ENCODE data around the gene PRSS8.
A peak's percentile ranks its signal among the peaks of the same experiment; 100 is the strongest.

PRSS8 gene

DNA sequence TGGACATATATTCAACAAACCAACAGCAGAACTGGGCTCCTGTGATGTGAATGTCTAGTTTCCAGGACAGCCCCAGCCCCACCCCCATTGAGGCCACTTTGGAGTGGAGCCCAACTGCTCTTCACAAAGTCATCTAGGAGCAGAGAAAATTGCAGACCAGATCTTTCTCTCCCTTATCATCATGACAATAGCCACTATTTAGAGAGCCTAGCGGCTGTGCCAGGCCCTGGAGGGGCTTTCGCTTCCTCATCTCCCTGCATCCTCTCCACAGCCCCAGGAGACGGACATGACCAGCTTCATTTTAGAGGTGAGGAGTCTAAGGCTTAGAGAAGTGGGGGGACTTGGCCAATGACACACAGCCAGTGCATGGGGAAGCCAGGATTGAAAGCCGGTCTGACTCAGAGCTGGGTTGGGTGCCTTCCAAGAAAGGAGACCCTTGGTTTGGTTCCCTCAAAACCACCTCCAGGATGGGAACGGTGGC is 1.4 kb downstream of the PRSS8 start:
- Histone ChIP-seq H3K4me1 (peaks cover 37% of the 10 kb centered on the region), H3K36me3 (peaks cover 11% of the 10 kb centered on the region), H3K27me3 (no peaks in the 10 kb centered on the region), H3K4me3 (ENCODE audit: low read depth, low read length) (peak overlapping the region; percentile 46), H3K9me3 (no peaks in the 10 kb centered on the region)
- DNase-seq, result peak; percentile 84
- TF ChIP-seq, protein P1, sequence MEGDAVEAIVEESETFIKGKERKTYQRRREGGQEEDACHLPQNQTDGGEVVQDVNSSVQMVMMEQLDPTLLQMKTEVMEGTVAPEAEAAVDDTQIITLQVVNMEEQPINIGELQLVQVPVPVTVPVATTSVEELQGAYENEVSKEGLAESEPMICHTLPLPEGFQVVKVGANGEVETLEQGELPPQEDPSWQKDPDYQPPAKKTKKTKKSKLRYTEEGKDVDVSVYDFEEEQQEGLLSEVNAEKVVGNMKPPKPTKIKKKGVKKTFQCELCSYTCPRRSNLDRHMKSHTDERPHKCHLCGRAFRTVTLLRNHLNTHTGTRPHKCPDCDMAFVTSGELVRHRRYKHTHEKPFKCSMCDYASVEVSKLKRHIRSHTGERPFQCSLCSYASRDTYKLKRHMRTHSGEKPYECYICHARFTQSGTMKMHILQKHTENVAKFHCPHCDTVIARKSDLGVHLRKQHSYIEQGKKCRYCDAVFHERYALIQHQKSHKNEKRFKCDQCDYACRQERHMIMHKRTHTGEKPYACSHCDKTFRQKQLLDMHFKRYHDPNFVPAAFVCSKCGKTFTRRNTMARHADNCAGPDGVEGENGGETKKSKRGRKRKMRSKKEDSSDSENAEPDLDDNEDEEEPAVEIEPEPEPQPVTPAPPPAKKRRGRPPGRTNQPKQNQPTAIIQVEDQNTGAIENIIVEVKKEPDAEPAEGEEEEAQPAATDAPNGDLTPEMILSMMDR (IDR thresholded peaks at IDR 0.05; ENCODE audit: low read depth, low read length), result no peak

DNA sequence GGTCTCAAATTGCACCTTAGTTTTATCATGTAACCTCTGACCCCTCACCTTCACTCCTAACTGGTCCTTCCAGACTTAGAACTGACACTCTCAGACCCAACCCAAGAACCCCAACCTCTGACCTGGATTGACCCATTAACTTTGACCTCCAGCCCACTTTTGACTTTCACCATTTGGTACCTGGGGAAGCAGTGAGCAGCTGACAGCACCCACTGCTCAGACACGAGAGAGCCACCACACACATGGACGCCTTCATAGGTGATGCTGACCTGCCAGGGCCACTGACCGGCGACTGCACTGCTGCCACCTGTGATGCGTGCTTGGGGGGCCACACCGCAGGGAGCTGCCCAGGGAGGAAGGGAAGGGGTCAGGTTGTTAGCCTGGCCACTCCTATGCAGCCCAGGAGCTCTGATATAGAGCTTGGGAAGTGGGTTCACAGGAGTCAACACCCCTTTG is 2.5 kb downstream of the PRSS8 start:
- peaks cover 11% of the 10 kb centered on the region for H3K36me3 ChIP-seq
- DNase-seq, result no peak
- peaks cover 31% of the 10 kb centered on the region for H3K4me1 ChIP-seq
- no peak overlapping the region for H3K4me3 ChIP-seq (ENCODE audit: low read depth, low read length)
- H3K27me3 ChIP-seq, result no peaks in the 10 kb centered on the region
- H3K9me3 ChIP-seq, result no peaks in the 10 kb centered on the region
- TF ChIP-seq, protein P1 (IDR thresholded peaks at IDR 0.05; ENCODE audit: low read depth, low read length), result no peak

DNA sequence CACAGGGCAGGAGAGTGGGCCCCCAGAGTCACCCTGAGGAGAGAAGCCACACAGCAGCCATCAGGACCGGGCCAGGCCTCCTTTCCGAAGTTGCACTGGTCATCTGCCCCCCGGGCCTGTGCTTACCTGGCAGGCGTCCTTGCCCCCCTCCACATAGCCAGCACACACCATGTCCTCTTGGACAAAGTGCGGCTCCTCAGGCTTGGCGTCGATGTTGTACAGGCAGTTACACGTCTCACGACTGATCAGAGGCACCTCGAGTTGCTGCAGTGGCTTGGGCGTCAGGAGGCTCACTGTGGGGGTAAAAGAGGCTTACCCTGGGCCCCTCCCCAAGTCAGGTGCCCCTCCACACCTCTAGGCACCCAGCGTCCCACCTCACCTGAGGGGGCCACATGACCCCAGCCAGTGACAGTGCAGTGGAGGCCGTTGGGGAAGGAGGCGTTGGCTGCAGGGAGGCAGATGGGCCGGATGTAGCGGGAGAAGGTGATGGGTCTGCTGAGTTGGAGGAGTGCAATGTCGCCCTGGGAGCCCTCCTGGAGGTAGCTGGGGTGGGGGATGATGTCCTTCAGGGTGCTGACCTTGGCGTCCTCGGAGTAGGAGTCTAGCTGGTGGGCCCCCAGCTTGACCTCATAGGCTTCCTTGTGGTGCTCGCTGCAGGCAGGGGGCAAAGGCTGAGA is 3.1 kb downstream of the PRSS8 start:
- Histone ChIP-seq H3K36me3 (peaks cover 11% of the 10 kb centered on the region), H3K9me3 (no peaks in the 10 kb centered on the region), H3K4me3 (ENCODE audit: low read depth, low read length) (no peak overlapping the region), H3K27me3 (no peaks in the 10 kb centered on the region), H3K4me1 (peaks cover 31% of the 10 kb centered on the region)
- no peak for DNase-seq
- TF ChIP-seq, protein P1 (IDR thresholded peaks at IDR 0.05; ENCODE audit: low read depth, low read length), result no peak

DNA sequence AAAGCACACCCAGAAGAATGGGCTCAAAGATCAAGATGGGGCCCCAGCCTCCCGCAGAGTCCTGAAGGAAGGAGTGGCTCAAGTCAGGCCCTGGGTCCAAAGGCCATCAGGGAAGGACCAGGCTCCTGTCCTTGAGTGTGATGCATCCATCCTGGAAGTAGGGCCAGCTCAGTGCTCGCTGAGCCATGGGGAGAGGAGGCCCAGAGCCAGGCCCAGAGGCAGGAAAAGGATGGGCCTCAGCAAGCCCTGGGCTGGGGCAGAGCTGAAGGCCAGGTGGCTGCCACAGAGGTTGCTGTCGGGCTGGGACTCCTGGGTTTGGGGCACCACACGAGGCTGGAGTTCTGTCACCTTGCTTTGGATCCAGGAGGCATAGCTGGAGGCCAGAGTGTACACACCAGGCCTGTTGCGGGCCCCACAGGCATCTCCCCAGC is 3.7 kb downstream of the PRSS8 start:
- H3K27me3 ChIP-seq, result no peaks in the 10 kb centered on the region
- no peaks in the 10 kb centered on the region for H3K9me3 ChIP-seq
- TF ChIP-seq, protein P1 (IDR thresholded peaks at IDR 0.05; ENCODE audit: low read depth, low read length), result no peak
- peaks cover 11% of the 10 kb centered on the region for H3K36me3 ChIP-seq
- H3K4me1 ChIP-seq, result peaks cover 31% of the 10 kb centered on the region
- DNase-seq, result no peak
- no peak overlapping the region for H3K4me3 ChIP-seq (ENCODE audit: low read depth, low read length)

DNA sequence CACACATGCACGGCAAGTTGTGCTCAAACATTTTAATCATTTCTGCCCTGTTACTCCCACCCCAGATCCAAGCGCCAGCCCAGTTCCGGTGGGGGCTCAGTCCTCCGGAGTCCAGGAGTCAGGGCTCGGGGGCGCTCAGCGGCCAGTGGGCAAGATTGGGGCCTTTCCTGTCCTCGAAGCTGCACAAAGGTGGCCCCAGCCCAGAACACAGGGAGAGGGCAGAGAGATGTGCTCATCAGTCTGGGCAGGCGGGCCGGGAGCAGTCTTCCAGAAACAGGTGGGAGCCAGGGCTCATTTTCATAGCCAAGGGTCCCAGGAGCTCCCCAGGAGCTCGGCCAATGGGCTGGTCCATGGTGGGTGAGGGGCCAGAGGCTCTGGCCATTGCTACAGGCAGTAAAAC is 4.1 kb downstream of the PRSS8 start:
- Histone ChIP-seq H3K4me1 (peaks cover 31% of the 10 kb centered on the region), H3K27me3 (no peaks in the 10 kb centered on the region), H3K36me3 (peaks cover 11% of the 10 kb centered on the region), H3K4me3 (ENCODE audit: low read depth, low read length) (no peak overlapping the region), H3K9me3 (no peaks in the 10 kb centered on the region)
- TF ChIP-seq, protein P1 (IDR thresholded peaks at IDR 0.05; ENCODE audit: low read depth, low read length), result no peak
- DNase-seq, result no peak

DNA sequence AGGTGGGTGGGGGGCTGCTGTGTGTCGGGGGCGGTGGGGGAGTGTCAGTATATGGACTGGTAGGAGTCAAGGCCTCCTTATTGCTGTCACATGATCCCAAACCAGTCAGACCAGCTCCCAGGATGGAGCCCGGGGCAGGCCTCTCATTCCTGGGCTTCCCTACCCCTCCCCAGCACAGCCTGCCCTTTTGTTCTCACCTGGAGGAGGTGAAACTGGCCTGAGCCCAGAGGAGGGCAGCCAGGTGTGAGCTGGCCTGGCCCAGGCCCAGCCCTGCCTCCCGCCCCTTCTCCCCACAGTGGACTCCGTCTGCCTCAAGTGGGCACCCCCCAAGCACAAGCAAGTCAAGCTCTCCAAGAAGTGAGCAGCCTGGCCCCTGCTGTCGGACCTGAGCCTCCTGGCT is 4.6 kb downstream of the PRSS8 start:
- H3K9me3 ChIP-seq, result no peaks in the 10 kb centered on the region
- TF ChIP-seq, protein P1 (IDR thresholded peaks at IDR 0.05; ENCODE audit: low read depth, low read length), result no peak
- H3K36me3 ChIP-seq, result peaks cover 11% of the 10 kb centered on the region
- H3K27me3 ChIP-seq, result no peaks in the 10 kb centered on the region
- no peak for DNase-seq
- peaks cover 28% of the 10 kb centered on the region for H3K4me1 ChIP-seq
- no peak overlapping the region for H3K4me3 ChIP-seq (ENCODE audit: low read depth, low read length)
